GM12874 (cell line): ENCODE data around the gene NFRKB.

Source experiments
- CTCF ChIP-seq: IDR thresholded peaks from 2 replicates; pipeline ENCODE4 v1.5.1; 2011; ENCODE audit warnings: low read depth, mild to moderate bottlenecking, control low read depth, low read length, moderate library complexity; ENCODE audit not compliant: insufficient read depth

NFRKB gene

GRCh38 chr11:129894278-129895125 is 876 bp downstream of the NFRKB start:
- TF ChIP-seq CTCF: no peak

- no peak for TF ChIP-seq CTCF
Measured at GRCh38 chr11:129888451-129888850, 6.9 kb downstream of the NFRKB start.

- no peak for TF ChIP-seq CTCF
Measured at GRCh38 chr11:129885381-129885780, 10.0 kb downstream of the NFRKB start.

GRCh38 chr11:129884581-129884980 is 10.8 kb downstream of the NFRKB start:
- no peak for TF ChIP-seq CTCF

GRCh38 chr11:129881570-129882170 is 13.7 kb downstream of the NFRKB start:
- TF ChIP-seq CTCF: peak; percentile 62

- no peak for TF ChIP-seq CTCF
Measured at GRCh38 chr11:129880311-129880710, 15.1 kb downstream of the NFRKB start.

GRCh38 chr11:129871914-129872313 is 23.5 kb downstream of the NFRKB start:
- TF ChIP-seq CTCF: no peak
